BE2C (cell line): ENCODE data around the gene MRPL30. TPM values are rescaled to one million over a fixed set of nuclear protein-coding genes. Genes with fewer than 3 reads are reported as not detected.
"Not testable (repeated sequence)": the region's sequence is repeated elsewhere in the genome, so short reads cannot be mapped to it uniquely, and the experiment has no call there.

ENCODE experiments used
- DNase-seq: peaks from one replicate; pipeline ENCODE4 v3.0.0-alpha.2; 2020
- H3K27me3 ChIP-seq: fragments of 250-450 bp; sonication (Bioruptor Pico); 2 replicates; pipeline ENCODE4 v1.5.1; 2020; ENCODE audit warnings: mild to moderate bottlenecking
- H3K36me3 ChIP-seq: fragments of 250-450 bp; sonication (Bioruptor Pico); 2 replicates; pipeline ENCODE4 v1.5.1; 2020; ENCODE audit warnings: mild to moderate bottlenecking
- H3K4me1 ChIP-seq: fragments of 250-450 bp; sonication (Bioruptor Pico); 2 replicates; pipeline ENCODE4 v1.5.1; 2020
- H3K4me3 ChIP-seq: 2 replicates; pipeline ENCODE4 v1.5.1; 2011; ENCODE audit warnings: low read depth, low read length
- H3K9me3 ChIP-seq: fragments of 250-450 bp; sonication (Bioruptor Pico); 2 replicates; pipeline ENCODE4 v1.5.1; 2020
- CTCF ChIP-seq: IDR thresholded peaks from 2 replicates; pipeline ENCODE4 v1.5.1; 2012; ENCODE audit warnings: mild to moderate bottlenecking, low read depth, low read length
- polyA plus RNA-seq: library from polyadenylated mRNA; unstranded; fragments of >200 nt; gene quantifications from one replicate; pipeline ENCODE4 v1.2.1, GENCODE V29; 2012; ENCODE audit warnings: low read depth, missing spikeins; ENCODE audit not compliant: insufficient read length, insufficient read depth

Gene MRPL30
- polyA plus RNA-seq, result 12.0 TPM

- H3K4me3 ChIP-seq, result peak within 1 kb of the TSS; percentile 89
- H3K4me1 ChIP-seq, result no peaks in the 10 kb centered on the region
- H3K36me3 ChIP-seq, result no peaks in the 10 kb centered on the region
- no peak for TF ChIP-seq CTCF
- peak; percentile 80 for DNase-seq
- no peaks in the 10 kb centered on the region for H3K9me3 ChIP-seq
- H3K27me3 ChIP-seq, result no peaks in the 10 kb centered on the region
Observed at GRCh38 chr2:99180755-99181623, at the start of gene MRPL30, which contains the start of gene MITD1. TSS of gene MRPL30 (plus strand) at chr2:99181184. CDS start at chr2:99186204, 5,020 bp downstream. TSS of gene MITD1 (minus strand) at chr2:99181058. CDS start at chr2:99180981, 77 bp downstream.

- not testable (repeated sequence) for H3K9me3 ChIP-seq, DNase-seq, H3K4me3 ChIP-seq, H3K4me1 ChIP-seq, H3K27me3 ChIP-seq, H3K36me3 ChIP-seq
Observed at GRCh38 chr2:99135044-99135556, 45.9 kb upstream of the MRPL30 start.

GRCh38 chr2:99139003-99139402 lies 42.0 kb upstream of the MRPL30 start:
- DNase-seq, result no peak
- Histone ChIP-seq H3K27me3 (peaks cover 12% of the 10 kb centered on the region), H3K36me3 (no peaks in the 10 kb centered on the region), H3K4me1 (no peaks in the 10 kb centered on the region), H3K4me3 (no peak overlapping the region), H3K9me3 (no peaks in the 10 kb centered on the region)
- no peak for TF ChIP-seq CTCF

- H3K4me1 ChIP-seq, result no peaks in the 10 kb centered on the region
- DNase-seq, result no peak
- H3K4me3 ChIP-seq, result peak overlapping the region; percentile 69
- H3K9me3 ChIP-seq, result no peaks in the 10 kb centered on the region
- no peak for TF ChIP-seq CTCF
- peaks cover 12% of the 10 kb centered on the region for H3K27me3 ChIP-seq
- H3K36me3 ChIP-seq, result no peaks in the 10 kb centered on the region
Observed at GRCh38 chr2:99140056-99140859, 40.7 kb upstream of the MRPL30 start.

- no peak for TF ChIP-seq CTCF
- no peaks in the 10 kb centered on the region for H3K4me1 ChIP-seq
- no peaks in the 10 kb centered on the region for H3K9me3 ChIP-seq
- H3K27me3 ChIP-seq, result peaks cover 12% of the 10 kb centered on the region
- no peak for DNase-seq
- no peaks in the 10 kb centered on the region for H3K36me3 ChIP-seq
- peak overlapping the region; percentile 69 for H3K4me3 ChIP-seq
Observed at GRCh38 chr2:99140860-99141109, 40.2 kb upstream of the MRPL30 start.

- no peaks in the 10 kb centered on the region for H3K36me3 ChIP-seq
- H3K9me3 ChIP-seq, result no peaks in the 10 kb centered on the region
- peaks cover 12% of the 10 kb centered on the region for H3K27me3 ChIP-seq
- H3K4me3 ChIP-seq, result peak within 1 kb of the TSS; percentile 69
- no peaks in the 10 kb centered on the region for H3K4me1 ChIP-seq
- TF ChIP-seq CTCF, result no peak
- peak; percentile 86 for DNase-seq
Observed at GRCh38 chr2:99141110-99142108, 39.6 kb upstream of the MRPL30 start, which contains the start of gene C2orf15. TSS of gene C2orf15 (plus strand) at chr2:99141707. CDS start at chr2:99150559, 8,852 bp downstream.
